ENCODE measurements around the gene RAD51B. TPM values are rescaled to one million over a fixed set of nuclear protein-coding genes. Genes with fewer than 3 reads are reported as not detected.

Gene RAD51B
- total and polyA plus RNA-seq, 9 of the 15 experiments (the other 6 are each of a cell fraction or from before 2014, with no cell fraction given), result 8.5 to 17.3 (median 11.3) TPM

DNA sequence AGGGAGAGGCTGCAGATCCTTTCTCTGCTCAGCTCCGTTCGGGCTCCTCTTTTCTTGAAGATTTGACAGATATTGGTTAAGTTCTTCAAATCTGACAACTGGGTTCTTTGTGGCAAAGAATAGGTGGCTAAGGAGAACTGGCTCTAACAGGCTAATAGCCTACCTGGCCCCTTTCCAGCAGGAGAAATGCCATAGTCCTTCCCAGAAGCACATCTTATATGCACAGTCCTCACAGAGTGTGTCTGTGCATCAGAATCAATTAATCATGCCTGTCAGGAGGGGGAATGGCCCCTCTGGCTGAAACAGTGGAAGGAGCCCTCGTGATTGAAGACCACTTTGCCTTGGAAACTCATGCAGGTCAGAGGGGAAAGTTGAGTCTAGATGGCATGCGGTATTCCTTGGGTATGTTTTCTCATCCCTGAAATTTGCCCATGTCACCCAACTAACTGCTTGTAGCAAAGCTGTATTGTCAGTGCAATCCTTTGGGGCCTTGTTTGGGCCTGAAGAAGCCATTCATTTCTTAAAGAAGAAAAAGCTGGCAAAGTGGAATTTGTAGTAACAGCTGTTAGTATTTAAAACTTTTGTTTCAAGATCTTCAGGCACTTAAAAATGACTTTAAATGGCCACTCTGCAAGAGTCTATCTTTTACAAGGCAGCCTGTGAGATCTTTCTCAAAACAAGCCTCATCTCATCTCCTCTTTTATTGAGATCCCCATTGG is 721.8 kb downstream of the RAD51B start:
- ChIA-PET CTCF (ENCODE audit: low intra/inter-chr PET ratio) (no interaction called here), POLR2A (interaction anchor here (0.6 kb wide), 1 partner anchor 939 kb away, joined by 3 read pairs; no protein-coding TSS in a partner anchor)
- intact Hi-C loops (cut with micrococcal nuclease), result no loop called here
- H3K27ac ChIP-seq (ENCODE audit: extremely low read depth, low read depth, low read length), result no peak overlapping the region
- H4K20me1 ChIP-seq (replicated peaks; ENCODE audit: control insufficient read depth, insufficient read depth, low read length), result no peaks in the 10 kb centered on the region
- H3K36me3 ChIP-seq (ENCODE audit: control insufficient read depth, insufficient read depth, low read length), result no peaks in the 10 kb centered on the region
- H3K4me3 ChIP-seq, result no peak overlapping the region
- no peaks in the 10 kb centered on the region for H3K79me2 ChIP-seq (ENCODE audit: control insufficient read depth, insufficient read depth, low read length)
- in situ Hi-C loops (cut with MboI), result no loop called here
- 37% methylated on average over 4 of the region's 4 CpGs for WGBS (ENCODE audit: insufficient coverage, low coverage, missing lambda C conversion rate)
- no peak for FAIRE-seq
- H3K9me3 ChIP-seq (replicated peaks; ENCODE audit: control insufficient read depth, insufficient read depth, low read depth, low read length), result no peaks in the 10 kb centered on the region
- H3K4me1 ChIP-seq (replicated peaks in 1 of 2; ENCODE audit: control insufficient read depth in 2 of 2, insufficient read depth in 2 of 2, low read length in 2 of 2), result no peaks in the 10 kb centered on the region
- no TSS peak for BruUV-seq (replicated peaks)
- no peak for DNase-seq (ENCODE audit: extremely low read depth in 1 of 4, low spot score in 3 of 4)
- no peak overlapping the region for H3K9ac ChIP-seq (ENCODE audit: insufficient read depth in 1 of 2, low read depth in 2 of 2, low read length in 2 of 2)
- H3K4me2 ChIP-seq (ENCODE audit: insufficient read depth, low read length), result no peak overlapping the region
- H2AFZ ChIP-seq (ENCODE audit: low read depth, low read length), result no peak overlapping the region
- no peaks in the 10 kb centered on the region for H3K27me3 ChIP-seq (ENCODE audit: control insufficient read depth in 2 of 2, insufficient read depth in 2 of 2, low read length in 2 of 2)
- no peak for ATAC-seq
- H3K9me1 ChIP-seq (ENCODE audit: control insufficient read depth, insufficient read depth, low read length), result no peaks in the 10 kb centered on the region
- TF ChIP-seq SLC30A9 (CRISPR knock-in tag; IDR thresholded peaks at IDR 0.05) (no peak), NELFE (IDR thresholded peaks at IDR 0.05; ENCODE audit: insufficient read depth, insufficient read length) (no peak), ZNF431 (CRISPR knock-in tag; IDR thresholded peaks at IDR 0.05) (no peak), TCF7L2 (IDR thresholded peaks at IDR 0.05; ENCODE audit: low read depth, low read length) (no peak), ETV1 (tag; conservative IDR thresholded peaks at IDR 0.05; ENCODE audit: low read depth) (no peak), NCOA4 (IDR thresholded peaks at IDR 0.05; ENCODE audit: partially characterized antibody) (no peak), KAT8 (IDR thresholded peaks at IDR 0.05; ENCODE audit: low read depth) (no peak), BRF1 (IDR thresholded peaks at IDR 0.05; ENCODE audit: borderline replicate concordance, extremely low read depth, insufficient read length) (no peak), E2F3 (CRISPR knock-in tag; IDR thresholded peaks at IDR 0.05) (no peak), SIX5 (IDR thresholded peaks at IDR 0.05; ENCODE audit: borderline replicate concordance in 1 of 2, insufficient read depth in 1 of 2, low read depth in 1 of 2, low read length in 2 of 2) (no peak), MEIS2 (IDR thresholded peaks at IDR 0.05; ENCODE audit: partially characterized antibody) (peak; percentile 28)
- TF ChIP-seq, protein P1, sequence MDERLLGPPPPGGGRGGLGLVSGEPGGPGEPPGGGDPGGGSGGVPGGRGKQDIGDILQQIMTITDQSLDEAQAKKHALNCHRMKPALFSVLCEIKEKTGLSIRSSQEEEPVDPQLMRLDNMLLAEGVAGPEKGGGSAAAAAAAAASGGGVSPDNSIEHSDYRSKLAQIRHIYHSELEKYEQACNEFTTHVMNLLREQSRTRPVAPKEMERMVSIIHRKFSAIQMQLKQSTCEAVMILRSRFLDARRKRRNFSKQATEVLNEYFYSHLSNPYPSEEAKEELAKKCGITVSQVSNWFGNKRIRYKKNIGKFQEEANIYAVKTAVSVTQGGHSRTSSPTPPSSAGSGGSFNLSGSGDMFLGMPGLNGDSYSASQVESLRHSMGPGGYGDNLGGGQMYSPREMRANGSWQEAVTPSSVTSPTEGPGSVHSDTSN (CRISPR knock-in tag; IDR thresholded peaks at IDR 0.05; ENCODE audit: low read depth), result no peak
- TF ChIP-seq, protein P1 (tag; conservative IDR thresholded peaks at IDR 0.05; ENCODE audit: low read depth), result peak; percentile 35; the same call in 1 of the 2 replicates
- TF ChIP-seq, protein P2, sequence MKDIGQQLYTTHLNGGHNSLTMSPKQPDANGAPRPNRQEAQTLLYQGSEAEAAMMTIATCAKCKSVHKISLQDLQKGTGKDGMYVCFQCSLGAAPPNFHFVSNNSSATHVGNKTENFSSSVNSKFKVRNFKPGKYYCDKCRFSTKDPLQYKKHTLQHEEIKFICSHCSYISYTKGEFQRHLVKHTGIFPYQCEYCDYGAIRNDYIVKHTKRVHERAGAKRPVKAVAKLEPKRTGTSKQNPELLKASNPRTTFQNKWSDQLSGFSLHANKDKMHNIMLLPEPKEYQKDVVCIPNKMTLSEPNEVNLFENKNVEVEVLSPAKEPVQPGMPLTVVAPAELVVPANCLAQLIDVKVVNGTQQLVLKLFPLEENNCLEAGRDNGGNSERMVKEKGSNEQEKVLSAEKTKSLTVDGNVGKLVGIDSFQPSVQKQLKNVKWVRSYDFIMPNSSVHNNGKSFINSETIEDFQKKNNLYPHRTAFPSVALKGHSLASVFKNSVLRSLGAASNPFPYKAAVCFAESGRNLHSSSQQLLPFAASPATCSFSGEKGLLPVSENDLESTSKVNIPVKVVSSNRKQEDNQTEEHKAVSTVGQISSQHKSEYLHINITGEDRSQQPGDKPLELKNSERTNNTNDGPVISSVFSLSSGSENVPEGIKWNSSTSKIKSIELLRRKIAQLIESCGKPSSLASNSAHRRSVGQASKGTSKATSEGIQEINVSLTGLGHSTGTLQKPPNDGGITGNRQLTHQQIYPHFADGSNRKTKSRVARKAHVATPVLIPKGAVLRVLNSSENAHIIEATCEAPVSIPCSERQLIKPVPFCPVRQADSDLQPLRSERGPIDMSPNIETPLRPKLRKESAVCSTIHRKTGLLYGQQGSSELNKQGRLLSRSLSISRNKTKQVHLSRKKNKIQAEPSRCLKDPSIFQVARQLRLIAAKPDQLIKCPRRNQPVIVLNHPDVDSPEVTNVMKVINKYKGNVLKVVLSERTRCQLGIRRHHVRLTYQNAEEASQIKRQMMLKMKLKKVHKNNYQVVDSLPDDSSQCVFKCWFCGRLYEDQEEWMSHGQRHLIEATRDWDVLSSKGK (CRISPR knock-in tag; IDR thresholded peaks at IDR 0.05), result no peak
- TF ChIP-seq, protein P3, sequence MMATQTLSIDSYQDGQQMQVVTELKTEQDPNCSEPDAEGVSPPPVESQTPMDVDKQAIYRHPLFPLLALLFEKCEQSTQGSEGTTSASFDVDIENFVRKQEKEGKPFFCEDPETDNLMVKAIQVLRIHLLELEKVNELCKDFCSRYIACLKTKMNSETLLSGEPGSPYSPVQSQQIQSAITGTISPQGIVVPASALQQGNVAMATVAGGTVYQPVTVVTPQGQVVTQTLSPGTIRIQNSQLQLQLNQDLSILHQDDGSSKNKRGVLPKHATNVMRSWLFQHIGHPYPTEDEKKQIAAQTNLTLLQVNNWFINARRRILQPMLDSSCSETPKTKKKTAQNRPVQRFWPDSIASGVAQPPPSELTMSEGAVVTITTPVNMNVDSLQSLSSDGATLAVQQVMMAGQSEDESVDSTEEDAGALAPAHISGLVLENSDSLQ (IDR thresholded peaks at IDR 0.05), result peak; percentile 36; the same call in 1 of the 2 replicates

Measured in K562 (cell line).